Measurements from ENCODE around the gene CDC123.

- TF ChIP-seq MXI1 (IDR thresholded peaks at IDR 0.05; ENCODE audit: borderline replicate concordance, low read depth, low read length) (no peak), RAD21 (IDR thresholded peaks at IDR 0.05; ENCODE audit: low read length) (no peak), USF2 (IDR thresholded peaks at IDR 0.05; ENCODE audit: low read depth, low read length) (no peak), CTCF (conservative IDR thresholded peaks at IDR 0.05; ENCODE audit: low read depth, low read length) (no peak), CEBPB (IDR thresholded peaks at IDR 0.05; ENCODE audit: low read depth, low read length) (no peak), POLR2A (IDR thresholded peaks at IDR 0.05; ENCODE audit: low read depth, low read length) (no peak)
These were observed 48.1 kb downstream of the CDC123 start for GRCh38 chr10:12243864-12244620.

All from IMR-90 (cell line).